IPS-NIHi11 (cell line): ENCODE data around the gene SUPT20H.
"Not testable (repeated sequence)": the region's sequence is repeated elsewhere in the genome, so short reads cannot be mapped to it uniquely, and the experiment has no call there.

Experiments used
- DNase-seq: peaks from one replicate; pipeline ENCODE4 v3.0.0; 2012; ENCODE audit warnings: mixed read lengths, low spot score

SUPT20H gene

GRCh38 chr13:37069597-37070103 lies 10.2 kb upstream of the SUPT20H start:
- no peak for DNase-seq

- no peak for DNase-seq
These were observed 9.5 kb upstream of the SUPT20H start for GRCh38 chr13:37068962-37069361.

GRCh38 chr13:37067874-37068273 lies 8.4 kb upstream of the SUPT20H start:
- DNase-seq: no peak

GRCh38 chr13:37065890-37066526 lies 6.5 kb upstream of the SUPT20H start:
- peak; percentile 14 for DNase-seq

GRCh38 chr13:37059848-37060192 lies 332 bp upstream of the SUPT20H start:
- no peak for DNase-seq

GRCh38 chr13:37056228-37056627 lies 3.3 kb downstream of the SUPT20H start:
- DNase-seq: not testable (repeated sequence)

- DNase-seq: not testable (repeated sequence)
These were observed 6.4 kb downstream of the SUPT20H start for GRCh38 chr13:37053111-37053510.

- peak; percentile 5 for DNase-seq
These were observed 9.7 kb downstream of the SUPT20H start for GRCh38 chr13:37049810-37050209.

- DNase-seq: no peak
These were observed 11.6 kb downstream of the SUPT20H start for GRCh38 chr13:37047846-37048245.

- no peak for DNase-seq
These were observed 12.5 kb downstream of the SUPT20H start for GRCh38 chr13:37047032-37047431.

- DNase-seq: no peak
These were observed 13.4 kb downstream of the SUPT20H start for GRCh38 chr13:37046062-37046461.

- DNase-seq: no peak
These were observed 18.7 kb downstream of the SUPT20H start for GRCh38 chr13:37040789-37041188.

GRCh38 chr13:37039896-37040295 lies 19.6 kb downstream of the SUPT20H start:
- no peak for DNase-seq

GRCh38 chr13:37037241-37037640 lies 22.2 kb downstream of the SUPT20H start:
- DNase-seq: no peak

- no peak for DNase-seq
These were observed 29.9 kb downstream of the SUPT20H start for GRCh38 chr13:37029617-37030016.

GRCh38 chr13:37027639-37028038 lies 31.8 kb downstream of the SUPT20H start:
- no peak for DNase-seq

- no peak for DNase-seq
These were observed 32.7 kb downstream of the SUPT20H start for GRCh38 chr13:37026771-37027170.

GRCh38 chr13:37023871-37024270 lies 35.6 kb downstream of the SUPT20H start:
- no peak for DNase-seq

GRCh38 chr13:37014609-37015008 lies 44.9 kb downstream of the SUPT20H start:
- no peak for DNase-seq

GRCh38 chr13:37011788-37012187 lies 47.7 kb downstream of the SUPT20H start:
- no peak for DNase-seq

- DNase-seq: no peak
These were observed 48.5 kb downstream of the SUPT20H start for GRCh38 chr13:37011002-37011401.

- DNase-seq: no peak
These were observed 49.1 kb downstream of the SUPT20H start for GRCh38 chr13:37010424-37010823.

- DNase-seq: no peak
These were observed 49.8 kb downstream of the SUPT20H start for GRCh38 chr13:37009692-37010091.

- DNase-seq: no peak
These were observed 57.6 kb downstream of the SUPT20H start for GRCh38 chr13:37001921-37002250.
